CD8-positive, alpha-beta memory T cell (primary cell): ENCODE measurements around the gene SCEL. TPM values are rescaled to one million over a fixed set of nuclear protein-coding genes. Genes with fewer than 3 reads are reported as not detected.

Experiments
- CTCF ChIA-PET: fragments of 350-600 bp; sonication (Branson Sonifier 250); formaldehyde crosslinking; loops from one replicate; lab custom pipeline; 2021; ENCODE audit warnings: antibody characterized with exemption; lab: Charles Lee
- POLR2A ChIA-PET: fragments of 350-600 bp; sonication (Branson Sonifier 250); formaldehyde crosslinking; loops from one replicate; lab custom pipeline; 2021; ENCODE audit warnings: antibody characterized with exemption; lab: Charles Lee
- DNase-seq, 5 donors: peaks; one replicate each; pipeline versions ENCODE4 v3.0.0 to v3.0.0-alpha.2; 2020 to 2022; ENCODE audit warnings: mixed read lengths in 1 of 5
- H3K27ac ChIP-seq: one replicate; pipeline ENCODE4 v1.7.0; 2013; ENCODE audit warnings: low read depth, mild to moderate bottlenecking, low read length, moderate library complexity
- H3K27me3 ChIP-seq: 2 replicates; pipeline ENCODE4 v1.7.0; 2013; ENCODE audit warnings: low read length, mild to moderate bottlenecking; ENCODE audit not compliant: insufficient read depth, poor library complexity, severe bottlenecking
- H3K36me3 ChIP-seq: 2 replicates; pipeline ENCODE4 v1.7.0; 2013; ENCODE audit warnings: mild to moderate bottlenecking, low read length, moderate library complexity; ENCODE audit not compliant: insufficient read depth
- H3K4me1 ChIP-seq: 2 replicates; pipeline ENCODE4 v1.7.0; 2013; ENCODE audit warnings: mild to moderate bottlenecking, low read length, moderate library complexity; ENCODE audit not compliant: insufficient read depth
- H3K4me3 ChIP-seq: 2 replicates; pipeline ENCODE4 v1.7.0; 2013; ENCODE audit warnings: mild to moderate bottlenecking, low read length
- H3K9me3 ChIP-seq: 2 replicates; pipeline ENCODE4 v1.7.0; 2013; ENCODE audit warnings: mild to moderate bottlenecking, low read length
- H3K27ac Mint-ChIP-seq, 8 donors: one replicate each; pipeline ENCODE4 v1.8.0; 2020 to 2021; ENCODE audit warnings: mixed read lengths in 8 of 8, mild to moderate bottlenecking in 6 of 8, inconsistent platforms in 3 of 8, moderate library complexity in 3 of 8
- H3K27me3 Mint-ChIP-seq, 2 donors: one replicate each; pipeline ENCODE4 v1.8.0; 2020 to 2021; ENCODE audit warnings: mixed read lengths in 2 of 2, mild to moderate bottlenecking in 1 of 2, moderate library complexity in 1 of 2
- H3K36me3 Mint-ChIP-seq, 3 donors: one replicate each; pipeline ENCODE4 v1.8.0; 2020 to 2021; ENCODE audit warnings: mixed read lengths in 3 of 3, inconsistent platforms in 1 of 3, mild to moderate bottlenecking in 1 of 3
- H3K4me1 Mint-ChIP-seq, 3 donors: one replicate each; pipeline ENCODE4 v1.8.0; 2020 to 2021; ENCODE audit warnings: mixed read lengths in 3 of 3, inconsistent platforms in 1 of 3, mild to moderate bottlenecking in 1 of 3
- H3K4me3 Mint-ChIP-seq, 7 donors: one replicate each; pipeline ENCODE4 v1.8.0; 2020 to 2021; ENCODE audit warnings: mixed read lengths in 7 of 7, mild to moderate bottlenecking in 6 of 7, moderate library complexity in 4 of 7, inconsistent platforms in 2 of 7
- H3K9me3 Mint-ChIP-seq, 5 donors: one replicate each; pipeline ENCODE4 v1.8.0; 2020 to 2022; ENCODE audit warnings: mixed read lengths in 5 of 5, mild to moderate bottlenecking in 3 of 5, moderate library complexity in 2 of 5, inconsistent platforms in 1 of 5
- polyA plus RNA-seq: library from polyadenylated mRNA; unstranded; fragments of 300-500 nt; fragmentation: Illumina TruSeq; gene quantifications from one replicate; pipeline ENCODE4 v1.2.3, GENCODE V29; 2021
- total RNA-seq, 2 experiments: library from RNA; stranded (reverse); gene quantifications; one replicate each; pipeline ENCODE4 v1.2.3, GENCODE V29; 2021

SCEL gene, protein sequence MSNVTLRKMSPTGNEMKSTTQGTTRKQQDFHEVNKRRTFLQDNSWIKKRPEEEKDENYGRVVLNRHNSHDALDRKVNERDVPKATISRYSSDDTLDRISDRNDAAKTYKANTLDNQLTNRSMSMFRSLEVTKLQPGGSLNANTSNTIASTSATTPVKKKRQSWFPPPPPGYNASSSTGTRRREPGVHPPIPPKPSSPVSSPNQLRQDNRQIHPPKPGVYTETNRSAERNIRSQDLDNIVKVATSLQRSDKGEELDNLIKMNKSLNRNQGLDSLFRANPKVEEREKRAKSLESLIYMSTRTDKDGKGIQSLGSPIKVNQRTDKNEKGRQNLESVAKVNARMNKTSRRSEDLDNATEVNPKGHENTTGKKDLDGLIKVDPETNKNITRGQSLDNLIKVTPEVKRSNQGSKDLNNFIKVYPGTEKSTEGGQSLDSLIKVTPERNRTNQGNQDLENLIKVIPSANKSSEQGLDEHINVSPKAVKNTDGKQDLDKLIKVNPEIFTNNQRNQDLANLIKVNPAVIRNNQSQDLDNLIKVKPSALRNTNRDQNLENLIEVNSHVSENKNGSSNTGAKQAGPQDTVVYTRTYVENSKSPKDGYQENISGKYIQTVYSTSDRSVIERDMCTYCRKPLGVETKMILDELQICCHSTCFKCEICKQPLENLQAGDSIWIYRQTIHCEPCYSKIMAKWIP
- not detected for total RNA-seq
- polyA plus RNA-seq, result not detected

DNA sequence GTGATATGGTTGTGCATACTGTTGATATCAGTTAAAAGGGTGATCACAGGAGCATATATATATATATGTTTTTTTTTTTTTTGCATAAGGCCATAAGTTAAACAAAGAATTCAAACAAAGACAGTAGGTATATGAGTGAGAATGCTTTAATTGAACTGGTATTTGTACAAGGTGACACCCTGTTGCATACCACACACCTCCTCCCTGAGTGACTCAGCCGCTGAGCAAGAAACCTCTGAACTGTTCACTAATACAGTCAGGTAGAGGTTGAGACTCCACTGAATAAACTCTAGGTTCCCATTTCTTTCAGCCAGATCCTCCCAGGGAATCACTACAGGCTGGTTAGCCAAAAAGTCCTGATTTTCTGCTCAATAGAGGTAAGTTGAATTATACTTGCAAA is at the start of gene SCEL:
Gene SCEL (plus strand): TSS at position 259 of the 400 bp plus-strand sequence. CDS start 20,170 bp downstream, outside the sequence.
- no peaks in the 10 kb centered on the region for H3K9me3 ChIP-seq
- Mint-ChIP-seq H3K36me3 (no peaks in the 10 kb centered on the region), H3K27me3 (peaks cover 8 to 33% of the 10 kb centered on the region in 2 donors), H3K27ac (no peak within 1 kb of the TSS), H3K4me1 (no peaks in the 10 kb centered on the region), H3K4me3 (no peak within 1 kb of the TSS), H3K9me3 (no peaks in the 10 kb centered on the region)
- no peaks in the 10 kb centered on the region for H3K4me1 ChIP-seq
- ChIA-PET POLR2A (no interaction called here), CTCF (no interaction called here)
- H3K36me3 ChIP-seq, result no peaks in the 10 kb centered on the region
- no peak within 1 kb of the TSS for H3K27ac ChIP-seq
- H3K4me3 ChIP-seq, result no peak within 1 kb of the TSS
- no peaks in the 10 kb centered on the region for H3K27me3 ChIP-seq
- DNase-seq, result no peak

DNA sequence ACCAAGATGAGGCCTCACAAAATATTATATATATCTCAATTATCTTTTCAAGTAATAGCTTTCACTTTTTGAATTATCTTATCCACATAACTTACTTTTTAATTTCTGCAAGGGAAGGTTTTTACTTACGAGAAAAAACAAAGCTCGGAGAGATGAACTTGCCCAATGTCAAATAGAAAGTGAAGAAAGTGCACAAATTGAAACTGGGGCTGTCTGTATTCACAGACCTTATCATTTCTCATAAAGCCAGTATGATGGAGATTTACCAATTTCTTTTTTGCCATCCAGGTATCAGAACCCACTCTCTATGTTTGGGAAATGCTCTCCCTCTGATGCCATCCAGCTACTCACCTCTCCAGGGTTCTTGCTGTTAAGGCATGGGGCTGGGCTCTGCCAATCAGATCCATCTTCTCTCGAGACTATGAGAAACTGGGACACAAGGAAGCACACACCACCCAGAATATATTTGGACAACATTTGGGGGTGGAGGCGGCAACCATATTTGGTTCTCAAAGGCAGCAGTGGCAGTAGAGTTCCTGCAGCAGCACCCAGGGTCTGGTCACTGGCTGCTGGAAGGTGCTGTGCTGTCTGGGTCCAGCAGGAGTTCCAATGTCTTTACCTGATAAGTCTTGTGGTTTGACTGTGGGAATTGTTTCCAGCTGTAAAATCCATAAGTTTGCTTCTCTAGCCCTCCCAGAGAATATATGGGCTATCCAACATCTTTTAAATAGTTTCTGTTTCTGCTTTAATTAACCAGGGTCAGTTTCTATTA is 45.8 kb upstream of the SCEL start:
- peaks cover 0 to 2% (median 0%) of the 10 kb centered on the region in 5 donors for H3K9me3 Mint-ChIP-seq
- no peak for DNase-seq
- Histone ChIP-seq H3K4me1 (no peaks in the 10 kb centered on the region), H3K36me3 (no peaks in the 10 kb centered on the region), H3K4me3 (no peak overlapping the region), H3K9me3 (no peaks in the 10 kb centered on the region), H3K27me3 (no peaks in the 10 kb centered on the region), H3K27ac (no peak overlapping the region)
- no peak overlapping the region for H3K4me3 Mint-ChIP-seq
- H3K27me3 Mint-ChIP-seq, result peaks cover 5 to 10% of the 10 kb centered on the region in 2 donors
- no peaks in the 10 kb centered on the region for H3K4me1 Mint-ChIP-seq
- no peak overlapping the region for H3K27ac Mint-ChIP-seq
- no peaks in the 10 kb centered on the region for H3K36me3 Mint-ChIP-seq
- CTCF ChIA-PET, result interaction anchor here (1.7 kb wide), 1 partner anchor 12 kb away, joined by 4 read pairs; no protein-coding TSS in a partner anchor
- POLR2A ChIA-PET, result no interaction called here

DNA sequence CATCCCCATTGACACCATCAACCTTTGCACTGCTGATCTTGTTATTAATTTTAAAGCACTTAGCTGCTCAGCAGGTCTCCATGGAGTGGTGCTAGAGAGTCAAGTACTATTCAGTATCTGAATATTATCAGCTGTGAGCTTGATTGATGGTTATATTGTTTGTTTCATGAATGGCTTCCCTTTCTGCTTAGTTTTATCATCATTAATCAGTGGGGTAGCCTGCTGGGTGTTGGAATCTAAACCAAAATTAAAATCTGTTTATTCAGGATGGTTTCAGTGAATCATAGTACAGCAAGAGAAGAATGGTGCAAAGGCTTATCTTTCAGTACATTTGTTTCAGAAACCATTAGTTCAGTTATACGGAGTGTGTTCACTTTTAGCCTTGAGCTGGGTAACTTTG is 42.5 kb upstream of the SCEL start:
- H3K36me3 ChIP-seq, result no peaks in the 10 kb centered on the region
- no peak overlapping the region for H3K4me3 ChIP-seq
- no peak overlapping the region for H3K27ac ChIP-seq
- Mint-ChIP-seq H3K9me3 (no peaks in the 10 kb centered on the region), H3K27me3 (peaks cover 2 to 13% of the 10 kb centered on the region in 2 donors), H3K4me3 (no peak overlapping the region), H3K36me3 (no peaks in the 10 kb centered on the region), H3K27ac (no peak overlapping the region), H3K4me1 (no peaks in the 10 kb centered on the region)
- no peaks in the 10 kb centered on the region for H3K4me1 ChIP-seq
- no peaks in the 10 kb centered on the region for H3K9me3 ChIP-seq
- CTCF ChIA-PET, result interaction anchor here (1.0 to 1.9 kb wide), 5 partner anchors 9 to 260 kb away, joined by 3 to 13 read pairs (median 5); no protein-coding TSS in a partner anchor
- DNase-seq, result no peak
- no peaks in the 10 kb centered on the region for H3K27me3 ChIP-seq
- POLR2A ChIA-PET, result no interaction called here

DNA sequence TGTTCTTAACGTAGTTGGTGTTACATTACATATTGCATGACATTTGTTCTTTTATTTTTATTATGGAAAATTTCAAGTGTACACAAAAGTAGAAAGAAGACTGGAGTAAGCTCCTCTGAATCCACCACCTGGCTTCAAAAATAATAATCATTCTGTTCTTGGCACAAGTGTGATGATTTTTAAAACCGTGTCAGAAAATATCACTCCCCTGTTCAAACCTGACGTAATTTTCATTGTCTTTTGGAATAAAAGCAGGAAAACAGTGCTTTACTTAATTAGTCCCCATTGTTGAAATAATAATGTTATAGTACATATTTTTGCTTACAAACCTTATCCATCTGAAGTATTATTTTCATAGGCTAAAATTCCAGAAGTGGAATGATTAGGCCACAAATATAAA is 41.3 kb upstream of the SCEL start:
- ChIA-PET CTCF (no interaction called here), POLR2A (no interaction called here)
- Histone ChIP-seq H3K36me3 (no peaks in the 10 kb centered on the region), H3K9me3 (no peaks in the 10 kb centered on the region), H3K27me3 (no peaks in the 10 kb centered on the region), H3K4me1 (no peaks in the 10 kb centered on the region), H3K4me3 (no peak overlapping the region), H3K27ac (no peak overlapping the region)
- Mint-ChIP-seq H3K27me3 (peaks cover 0 to 13% of the 10 kb centered on the region in 2 donors), H3K4me3 (no peak overlapping the region), H3K9me3 (no peaks in the 10 kb centered on the region), H3K4me1 (no peaks in the 10 kb centered on the region), H3K27ac (no peak overlapping the region), H3K36me3 (no peaks in the 10 kb centered on the region)
- no peak for DNase-seq

DNA sequence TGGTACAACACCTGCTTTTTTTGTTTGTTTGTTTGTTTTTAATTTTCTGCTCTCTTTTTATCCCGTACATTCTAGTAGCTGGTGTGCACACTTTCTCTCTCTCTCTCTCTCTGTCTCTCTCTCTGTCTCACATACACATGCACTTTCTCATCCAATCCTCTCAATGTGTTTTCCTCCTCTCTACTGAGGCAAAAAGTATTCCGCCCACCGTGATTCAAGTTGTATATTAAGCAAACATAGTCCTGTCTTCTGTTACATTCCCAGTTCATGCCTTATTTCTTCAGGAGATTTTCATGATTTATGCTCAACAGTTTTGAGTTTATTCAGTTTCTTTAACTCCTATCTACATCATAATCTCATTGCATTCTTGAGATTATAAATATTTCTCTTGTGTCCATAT is 38.2 kb upstream of the SCEL start:
- Mint-ChIP-seq H3K4me3 (no peak overlapping the region), H3K9me3 (no peaks in the 10 kb centered on the region), H3K27me3 (peaks cover 0 to 3% of the 10 kb centered on the region in 2 donors), H3K27ac (no peak overlapping the region), H3K4me1 (no peaks in the 10 kb centered on the region), H3K36me3 (no peaks in the 10 kb centered on the region)
- ChIA-PET POLR2A (no interaction called here), CTCF (no interaction called here)
- DNase-seq, result no peak
- Histone ChIP-seq H3K9me3 (no peaks in the 10 kb centered on the region), H3K36me3 (no peaks in the 10 kb centered on the region), H3K4me3 (no peak overlapping the region), H3K27me3 (no peaks in the 10 kb centered on the region), H3K4me1 (no peaks in the 10 kb centered on the region), H3K27ac (no peak overlapping the region)

DNA sequence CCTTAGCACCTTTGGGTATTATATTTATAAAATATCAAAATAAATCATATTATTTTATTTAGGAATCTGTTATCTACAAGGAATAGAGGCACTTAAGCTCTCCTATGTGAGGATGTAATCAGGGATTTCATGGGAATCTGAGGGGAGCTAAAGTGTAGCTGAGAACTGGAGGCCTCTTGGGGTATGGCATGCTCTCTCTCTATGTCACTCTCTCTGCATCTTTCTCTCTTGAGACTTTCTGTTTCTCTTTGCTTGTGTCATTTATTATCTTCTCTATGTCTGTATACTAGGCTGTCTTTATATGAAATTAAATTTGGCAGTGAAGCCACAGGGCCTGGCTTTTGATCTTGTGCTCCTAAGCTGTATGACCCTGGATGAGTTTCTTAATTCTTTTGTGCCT is 37.7 kb upstream of the SCEL start:
- no peaks in the 10 kb centered on the region for H3K4me1 Mint-ChIP-seq
- Histone ChIP-seq H3K27ac (no peak overlapping the region), H3K4me3 (no peak overlapping the region), H3K9me3 (no peaks in the 10 kb centered on the region), H3K36me3 (no peaks in the 10 kb centered on the region), H3K27me3 (no peaks in the 10 kb centered on the region), H3K4me1 (no peaks in the 10 kb centered on the region)
- DNase-seq, result no peak
- no peak overlapping the region for H3K27ac Mint-ChIP-seq
- no peaks in the 10 kb centered on the region for H3K9me3 Mint-ChIP-seq
- H3K4me3 Mint-ChIP-seq, result no peak overlapping the region
- H3K36me3 Mint-ChIP-seq, result no peaks in the 10 kb centered on the region
- H3K27me3 Mint-ChIP-seq, result peaks cover 0 to 3% of the 10 kb centered on the region in 2 donors
- ChIA-PET CTCF (no interaction called here), POLR2A (no interaction called here)

DNA sequence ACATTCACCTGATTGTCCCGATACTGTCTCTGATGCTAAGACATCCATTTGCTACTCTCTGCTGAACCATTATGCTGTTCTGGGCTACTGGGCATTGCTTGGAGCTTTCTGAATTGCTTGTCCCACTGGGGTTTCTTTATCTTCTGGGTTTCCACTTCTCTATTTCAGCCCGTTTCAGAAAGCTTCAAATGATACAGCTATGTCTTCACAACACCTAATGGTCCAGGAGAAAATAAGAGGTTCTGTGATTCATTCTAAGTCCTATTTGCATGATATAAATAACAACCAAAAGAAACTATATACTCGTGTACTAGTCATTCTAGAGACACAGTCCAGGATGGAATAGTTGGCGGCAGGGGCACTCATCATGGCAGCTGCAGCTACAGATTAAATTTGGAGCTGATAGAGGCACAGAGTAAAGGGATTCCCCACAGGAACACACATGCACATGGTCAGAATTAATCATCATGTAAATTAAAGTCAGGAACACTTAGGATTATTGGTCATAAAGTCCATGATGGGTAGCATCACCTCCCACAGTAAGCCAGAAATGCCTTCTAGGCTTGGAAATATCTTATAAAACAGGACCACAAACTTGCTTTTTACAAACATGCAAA is 33.3 kb upstream of the SCEL start:
- Histone ChIP-seq H3K4me1 (no peaks in the 10 kb centered on the region), H3K4me3 (no peak overlapping the region), H3K27ac (no peak overlapping the region), H3K9me3 (no peaks in the 10 kb centered on the region), H3K27me3 (no peaks in the 10 kb centered on the region), H3K36me3 (no peaks in the 10 kb centered on the region)
- ChIA-PET CTCF (interaction anchor here (0.6 to 1.0 kb wide), 2 partner anchors 9 to 24 kb away, joined by 3 read pairs; no protein-coding TSS in a partner anchor), POLR2A (no interaction called here)
- no peak overlapping the region for H3K4me3 Mint-ChIP-seq
- H3K4me1 Mint-ChIP-seq, result no peaks in the 10 kb centered on the region
- H3K9me3 Mint-ChIP-seq, result no peaks in the 10 kb centered on the region
- peaks cover 2 to 10% of the 10 kb centered on the region in 2 donors for H3K27me3 Mint-ChIP-seq
- H3K27ac Mint-ChIP-seq, result no peak overlapping the region
- no peaks in the 10 kb centered on the region for H3K36me3 Mint-ChIP-seq
- no peak for DNase-seq
